Right renal cortex interstitium (tissue), 3 donors: ENCODE measurements around the gene MGLL. TPM values are rescaled to one million over a fixed set of nuclear protein-coding genes. Genes with fewer than 3 reads are reported as not detected.

ENCODE experiments used
- DNase-seq, 3 donors: peaks; one replicate each; pipeline ENCODE4 v3.0.0-alpha.2; 2013; ENCODE audit warnings: low read depth in 3 of 3, low spot score in 2 of 3
- polyA plus RNA-seq, 3 donors: library from polyadenylated mRNA; unstranded; fragments of 120-200 nt; gene quantifications; one replicate each; pipeline ENCODE4 v1.2.1, GENCODE V29; 2013; ENCODE audit not compliant: insufficient read length in 3 of 3

MGLL gene
- polyA plus RNA-seq, 3 donors, result 21.8 to 24.9 (median 23.0) TPM

DNA sequence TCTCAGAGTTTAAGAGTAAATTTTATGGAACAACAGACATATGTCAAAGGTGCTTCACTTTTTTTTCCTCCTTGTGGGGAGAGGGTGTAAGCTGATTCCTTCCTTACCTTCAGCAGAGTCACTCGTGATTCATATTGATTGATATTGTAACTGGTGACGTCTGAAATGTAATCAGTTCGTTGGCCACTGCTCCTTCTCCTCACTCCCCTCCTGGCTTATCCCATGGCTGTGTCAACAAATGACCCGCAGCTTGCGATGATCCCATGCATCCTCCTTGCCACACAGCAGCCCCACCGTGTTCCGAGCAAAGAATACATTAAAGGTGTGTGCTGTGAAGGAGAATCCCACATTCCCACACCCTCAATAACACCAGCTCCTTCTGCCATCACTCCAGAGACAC, 7.3 kb downstream of the MGLL start:
- DNase-seq, result no peak

GRCh38 chr3:127814325-127814781, 8.0 kb downstream of the MGLL start:
- no peak for DNase-seq

DNA sequence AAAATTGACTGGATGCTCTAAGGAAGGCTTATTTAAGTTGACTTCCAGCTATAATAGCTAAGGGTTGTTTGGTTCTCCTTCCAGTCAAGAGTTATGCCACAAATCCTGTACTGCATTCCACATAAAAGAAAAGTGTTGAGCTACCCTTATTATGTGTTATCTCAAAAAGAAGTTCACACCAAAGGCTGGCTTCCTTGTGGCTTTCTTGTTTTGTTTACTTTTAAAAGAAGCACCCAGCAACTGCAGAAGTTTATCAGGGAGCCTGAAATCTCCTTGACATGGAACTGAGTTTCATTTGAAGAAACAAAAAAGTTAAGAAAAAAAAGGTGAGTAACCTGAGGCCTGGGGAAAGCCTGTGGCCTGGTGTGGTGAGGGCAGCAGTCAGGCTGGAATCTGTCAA, 10.2 kb downstream of the MGLL start:
- DNase-seq, result no peak

DNA sequence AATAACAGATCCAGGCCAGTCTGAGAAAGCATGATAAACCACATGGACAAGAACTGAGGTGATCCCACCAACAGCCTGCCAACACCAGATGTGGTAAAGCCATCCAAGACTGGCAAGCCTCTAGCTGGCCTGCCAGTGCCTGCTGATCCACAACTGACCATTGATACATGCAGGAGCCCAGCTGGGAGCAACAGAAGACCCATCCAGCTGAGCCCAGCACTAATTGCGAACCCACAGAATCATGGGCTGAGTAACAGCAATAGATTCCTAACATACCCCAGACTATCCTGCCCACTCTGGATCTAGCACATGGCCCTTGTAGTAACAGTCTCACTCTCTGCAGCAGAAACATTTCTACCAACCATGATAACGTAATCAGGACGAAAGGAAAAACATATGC, 10.6 kb downstream of the MGLL start:
- DNase-seq, result no peak

- DNase-seq, result no peak
Measured at GRCh38 chr3:127809611-127810010, 12.7 kb downstream of the MGLL start.

GRCh38 chr3:127809211-127809610, 13.1 kb downstream of the MGLL start:
- DNase-seq, result no peak

GRCh38 chr3:127808197-127808596, 14.1 kb downstream of the MGLL start:
- DNase-seq, result no peak

DNA sequence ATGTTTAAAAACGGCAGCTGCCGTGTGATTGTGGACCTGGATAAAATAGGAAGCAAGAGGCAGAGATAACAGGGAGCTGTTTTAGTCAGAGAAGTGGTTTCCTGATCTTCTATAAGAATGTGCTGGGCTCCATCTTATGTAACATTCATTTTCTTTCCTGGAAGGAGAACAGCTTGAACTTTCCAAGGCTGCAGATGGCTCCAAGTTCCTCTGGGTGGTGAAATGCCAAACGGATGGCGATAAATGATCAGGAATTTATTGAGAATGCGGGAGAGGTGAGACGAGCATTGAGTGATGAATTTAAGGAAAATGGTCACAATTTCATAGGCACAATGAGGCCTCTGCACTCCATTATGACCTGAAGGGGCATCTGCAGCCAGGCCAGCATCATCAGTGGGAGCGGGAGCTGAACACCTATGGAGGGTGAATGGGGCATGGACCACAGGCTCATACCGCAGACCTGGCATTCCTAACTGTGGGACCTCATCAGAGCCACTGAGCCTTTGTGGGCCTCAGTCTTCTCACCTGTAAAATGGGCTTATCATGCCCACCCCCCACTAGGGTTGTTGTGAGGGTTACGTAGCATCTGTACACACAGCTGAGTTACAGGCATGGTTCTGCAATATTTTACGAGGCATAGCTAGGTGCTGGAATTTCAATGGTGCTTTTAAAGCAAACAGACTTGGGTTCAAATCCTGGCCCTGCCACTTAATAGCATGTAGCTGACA, 17.1 kb downstream of the MGLL start:
- DNase-seq, result no peak

- DNase-seq, result no peak
Measured at GRCh38 chr3:127804141-127804540, 18.2 kb downstream of the MGLL start.

GRCh38 chr3:127803619-127804018, 18.7 kb downstream of the MGLL start:
- DNase-seq, result no peak

DNA sequence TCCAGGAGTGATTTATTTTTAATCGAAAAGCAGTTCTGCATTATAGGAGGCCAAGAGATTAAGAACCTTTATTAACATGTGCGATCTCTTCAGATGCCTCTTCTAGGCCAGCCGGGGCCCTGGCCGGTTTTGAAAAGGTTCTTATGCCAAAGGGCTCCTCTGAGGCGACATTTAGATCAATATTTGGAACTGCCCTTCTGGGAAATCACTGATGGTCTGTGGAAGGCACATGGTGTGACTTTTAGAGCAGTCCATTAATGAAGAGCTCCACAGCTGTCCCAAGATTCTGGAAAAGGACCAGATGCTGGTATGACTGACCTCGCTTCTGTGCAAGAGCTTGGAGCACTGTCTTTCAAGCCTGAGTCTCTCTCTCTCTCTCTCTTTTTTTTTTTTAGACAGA, 19.7 kb downstream of the MGLL start:
- no peak for DNase-seq

GRCh38 chr3:127801731-127802313, 20.5 kb downstream of the MGLL start:
- no peak for DNase-seq

DNA sequence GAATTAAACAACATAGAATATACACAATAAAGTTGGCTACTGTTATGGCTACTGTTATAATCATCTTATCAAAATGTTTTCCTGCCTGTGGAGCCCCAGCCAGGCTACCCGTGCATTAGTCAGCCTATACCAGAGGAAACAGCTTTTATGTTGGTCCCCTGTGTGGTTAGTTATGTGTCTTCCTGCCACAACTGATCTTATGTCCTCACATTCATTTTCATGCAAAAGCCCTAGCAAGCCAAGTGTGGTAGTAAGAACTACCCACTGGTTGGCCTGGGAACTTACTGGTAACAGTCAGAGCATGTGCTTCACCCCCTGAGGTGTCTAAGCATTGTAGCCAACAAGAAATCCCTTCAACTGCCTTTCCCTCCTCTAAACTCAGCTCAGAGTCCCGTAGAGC, 21.8 kb downstream of the MGLL start:
- DNase-seq, result no peak

- DNase-seq, result no peak
Measured at GRCh38 chr3:127799476-127800222, 22.7 kb downstream of the MGLL start.

DNA sequence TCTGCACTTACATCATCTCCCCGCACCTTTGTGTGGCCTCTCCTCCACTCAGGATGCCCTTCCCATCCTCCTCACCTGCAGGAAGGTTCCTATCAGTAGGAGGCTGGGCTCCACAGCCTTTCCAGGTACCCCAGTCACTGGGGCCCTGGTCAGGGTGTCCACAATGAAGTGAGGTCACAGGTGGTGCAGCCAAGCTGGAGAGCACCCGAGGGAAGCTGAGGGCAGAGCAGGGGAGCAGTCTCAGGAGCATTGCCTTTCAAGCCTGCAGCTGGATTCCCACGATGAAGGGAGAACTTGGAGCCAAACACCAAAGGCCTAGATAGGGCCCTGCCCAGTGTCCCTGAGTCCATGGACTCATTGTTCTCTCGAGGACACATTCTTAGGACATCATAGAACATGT, 23.6 kb downstream of the MGLL start:
- DNase-seq, result no peak

DNA sequence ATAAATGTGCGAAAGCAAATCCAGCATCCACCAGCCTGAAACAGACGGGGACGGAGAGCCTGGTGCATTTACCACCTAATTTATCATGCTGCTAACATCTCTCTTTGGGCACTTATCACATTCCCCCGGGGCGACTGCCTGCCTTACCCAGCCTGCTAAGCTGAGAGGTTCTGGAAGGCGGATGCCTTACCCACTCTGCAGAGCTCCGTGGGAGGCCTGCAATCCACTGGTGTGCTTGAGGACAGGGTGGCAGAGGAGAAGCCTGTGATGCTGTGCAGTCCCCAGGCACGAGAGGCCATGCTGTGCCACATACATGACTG, 25.5 kb downstream of the MGLL start:
- no peak for DNase-seq

- DNase-seq, result no peak
Measured at GRCh38 chr3:127796045-127796830, 26.1 kb downstream of the MGLL start.

GRCh38 chr3:127794972-127795371, 27.3 kb downstream of the MGLL start:
- DNase-seq, result no peak

DNA sequence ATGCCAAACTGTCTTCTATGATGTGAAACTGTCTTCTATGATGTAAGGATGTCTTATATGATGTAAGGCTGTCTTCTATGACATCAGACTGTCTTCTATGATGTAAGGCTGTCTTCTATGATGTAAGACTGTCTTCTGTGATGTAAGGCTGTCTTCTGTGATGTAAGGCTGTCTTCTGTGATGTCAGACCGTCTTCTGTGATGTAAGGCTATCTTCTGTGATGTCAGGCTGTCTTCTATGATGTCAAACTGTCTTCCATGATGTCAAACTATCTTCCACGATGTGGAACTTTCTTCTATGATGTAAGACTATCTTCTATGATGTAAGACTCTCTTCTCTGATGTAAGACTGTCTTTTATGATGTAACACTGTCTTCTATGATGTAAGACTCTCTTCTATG, 27.9 kb downstream of the MGLL start:
- no peak for DNase-seq

DNA sequence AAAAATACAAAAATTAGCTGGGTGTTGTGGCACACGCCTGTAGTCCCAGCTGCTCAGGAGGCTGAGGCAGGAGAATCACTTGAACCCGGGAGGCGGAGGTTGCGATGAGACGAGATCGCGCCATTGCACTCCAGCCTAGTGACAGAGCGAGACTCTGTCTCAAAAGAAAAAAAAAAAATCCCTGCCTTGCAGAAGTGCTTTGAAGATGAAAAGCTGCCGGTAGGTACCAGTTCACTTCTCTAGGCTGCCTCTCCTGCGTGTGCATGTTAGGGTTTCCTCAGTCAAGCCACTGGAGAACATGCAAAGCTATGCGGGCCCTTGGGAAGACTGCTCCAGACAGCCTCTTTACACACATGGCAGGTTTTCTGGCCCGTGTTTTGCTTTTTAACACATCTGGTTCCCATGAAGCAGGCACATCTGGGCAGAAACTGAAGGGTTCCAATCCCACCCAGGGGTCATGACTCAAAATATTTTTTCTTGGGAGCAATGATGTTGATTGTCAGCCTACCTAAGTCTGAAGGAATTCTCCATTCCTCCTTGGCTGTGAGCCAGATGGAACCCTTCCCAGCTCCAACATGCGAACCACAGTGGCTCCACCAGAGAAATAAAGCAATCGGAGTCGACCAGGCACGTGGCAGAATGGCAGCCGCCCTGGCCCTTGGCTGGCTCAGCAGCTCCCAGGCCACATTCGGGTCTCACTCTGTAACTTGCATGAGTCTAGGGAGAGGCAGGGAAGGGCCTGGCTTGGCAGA, 29.6 kb downstream of the MGLL start:
- DNase-seq, result no peak
